Limb (tissue), 2 donors: Measurements from ENCODE around the gene SCAMP1.
A peak's percentile ranks its signal among the peaks of the same experiment; 100 is the strongest.
"Not testable (repeated sequence)": the region's sequence is repeated elsewhere in the genome, so short reads cannot be mapped to it uniquely, and the experiment has no call there.

Source experiments
- DNase-seq, 2 donors: peaks; one replicate each; pipeline ENCODE4 v3.0.0-alpha.2; 2016; ENCODE audit errors: extremely low spot score in 2 of 2

The SCAMP1 gene, protein sequence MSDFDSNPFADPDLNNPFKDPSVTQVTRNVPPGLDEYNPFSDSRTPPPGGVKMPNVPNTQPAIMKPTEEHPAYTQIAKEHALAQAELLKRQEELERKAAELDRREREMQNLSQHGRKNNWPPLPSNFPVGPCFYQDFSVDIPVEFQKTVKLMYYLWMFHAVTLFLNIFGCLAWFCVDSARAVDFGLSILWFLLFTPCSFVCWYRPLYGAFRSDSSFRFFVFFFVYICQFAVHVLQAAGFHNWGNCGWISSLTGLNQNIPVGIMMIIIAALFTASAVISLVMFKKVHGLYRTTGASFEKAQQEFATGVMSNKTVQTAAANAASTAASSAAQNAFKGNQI

DNA sequence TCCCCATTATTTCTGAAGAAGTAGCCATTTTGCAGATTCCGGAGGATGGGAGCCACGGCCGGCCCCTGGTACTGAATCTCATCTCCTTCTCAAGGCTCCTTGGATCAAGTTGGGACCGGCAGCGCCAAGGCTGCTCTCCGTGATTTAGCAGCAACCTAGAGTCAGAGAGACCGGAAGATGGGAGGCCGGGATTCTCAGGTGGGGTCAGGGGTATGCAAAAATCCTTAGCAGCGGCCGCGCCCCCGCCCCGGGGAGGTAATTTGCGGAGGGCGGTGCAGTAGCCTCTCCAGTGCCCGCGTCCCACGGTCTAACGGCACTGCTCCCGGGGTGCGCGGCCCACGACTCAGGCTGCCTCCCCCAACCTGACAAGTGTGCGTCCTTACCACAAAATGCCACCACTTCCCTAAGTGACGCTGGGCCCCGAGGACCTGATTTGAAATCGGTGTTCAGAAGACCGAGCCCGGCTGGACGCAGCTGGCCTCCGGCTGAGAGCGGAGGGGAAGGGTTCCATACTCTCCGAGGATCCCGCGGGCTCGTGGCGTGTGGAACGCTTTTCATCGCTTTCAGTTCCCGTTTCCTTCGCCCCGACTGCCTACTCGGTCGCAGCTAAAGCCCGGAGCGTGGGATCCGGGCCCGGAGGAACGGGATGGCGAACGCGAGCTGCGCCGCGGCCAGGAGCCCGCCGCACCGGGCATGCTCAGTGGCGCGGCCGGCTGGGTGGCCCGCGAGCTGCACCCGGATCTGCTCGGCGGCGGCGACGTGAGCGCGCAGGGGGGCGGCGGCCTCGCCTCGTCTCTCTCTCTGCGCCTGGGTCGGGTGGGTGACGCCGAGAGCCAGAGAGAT lies at the start of gene SCAMP1:
TSS of gene SCAMP1 (plus strand) at position 787 of the 843 bp plus-strand sequence. CDS start at position 842, 55 bp downstream.
- DNase-seq = peak; percentile 92 to 99

DNA sequence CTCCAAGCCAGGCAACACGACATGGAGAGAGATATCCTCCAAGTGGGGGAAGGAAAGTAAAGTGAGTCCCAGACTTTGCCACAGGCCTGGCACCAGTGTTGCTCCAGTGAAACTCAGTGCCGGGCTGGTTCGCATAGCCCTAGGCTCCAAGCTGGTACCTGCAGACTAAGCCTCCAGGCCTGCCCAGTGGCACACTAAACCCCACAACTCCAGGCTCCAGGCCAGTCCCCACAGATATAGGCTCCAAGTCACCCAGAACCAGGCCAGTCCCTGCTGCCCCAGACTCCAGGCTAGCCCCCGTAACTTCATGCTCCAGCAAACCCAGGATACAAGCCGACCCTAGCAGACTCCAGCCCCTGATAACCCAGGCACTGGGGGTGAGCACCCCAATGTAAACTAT lies 42.9 kb upstream of the SCAMP1 start:
- DNase-seq = no peak

DNA sequence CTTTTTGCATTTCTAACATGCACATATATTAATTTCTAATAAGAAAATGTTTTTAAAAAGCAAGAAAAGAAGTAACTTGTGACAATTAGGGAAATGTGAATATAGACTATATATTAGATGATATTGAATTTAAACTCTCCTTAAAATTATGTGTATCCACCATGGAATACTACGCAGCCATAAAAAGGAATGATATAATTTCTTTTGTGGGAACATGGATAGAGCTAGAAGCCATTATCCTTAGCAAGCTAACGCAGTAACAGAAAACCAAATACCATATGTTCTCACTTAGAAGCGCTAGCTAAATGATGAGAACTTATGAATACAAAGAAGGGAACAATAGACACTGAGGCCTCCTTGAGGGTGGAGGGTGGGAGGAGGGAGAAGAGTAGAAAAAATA lies 42.1 kb upstream of the SCAMP1 start:
- DNase-seq = no peak

DNA sequence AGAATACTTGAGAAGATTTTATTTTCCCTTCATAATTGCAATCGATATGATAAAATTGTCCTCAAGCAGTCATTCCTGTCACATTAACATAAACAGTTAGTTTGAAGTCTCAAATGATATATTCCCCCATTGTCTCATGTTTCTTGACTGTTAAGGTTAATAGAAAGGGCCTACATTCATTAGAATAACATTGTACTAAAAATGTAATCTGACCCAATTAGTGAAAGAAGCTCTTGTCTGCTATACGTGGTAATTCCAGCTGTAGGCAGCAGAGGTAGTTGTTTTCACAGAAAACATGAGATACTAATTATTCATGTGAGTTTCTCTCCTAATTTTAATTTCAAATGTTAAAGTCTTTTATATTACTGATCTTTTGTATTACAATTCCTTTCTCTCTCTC lies 40.0 kb upstream of the SCAMP1 start:
- DNase-seq = no peak

DNA sequence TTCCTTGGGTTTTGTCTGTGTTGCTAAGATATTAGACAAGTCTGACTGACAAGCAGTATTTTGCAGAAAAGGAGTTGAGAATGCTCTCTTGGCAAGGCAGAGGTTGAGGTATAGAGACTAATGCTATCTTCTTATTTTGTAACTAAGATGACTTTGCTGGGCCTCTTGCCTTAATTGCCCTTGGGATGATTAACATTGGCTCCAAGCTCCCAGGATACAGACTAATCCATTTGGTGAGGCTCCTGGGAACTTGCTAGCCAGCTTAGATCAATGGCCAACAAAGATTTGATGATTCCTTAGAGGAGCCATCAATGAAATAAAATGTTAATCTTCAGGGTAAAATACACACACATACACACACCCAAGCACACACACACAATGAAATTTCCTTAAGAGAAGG lies 37.2 kb upstream of the SCAMP1 start:
- no peak for DNase-seq

DNA sequence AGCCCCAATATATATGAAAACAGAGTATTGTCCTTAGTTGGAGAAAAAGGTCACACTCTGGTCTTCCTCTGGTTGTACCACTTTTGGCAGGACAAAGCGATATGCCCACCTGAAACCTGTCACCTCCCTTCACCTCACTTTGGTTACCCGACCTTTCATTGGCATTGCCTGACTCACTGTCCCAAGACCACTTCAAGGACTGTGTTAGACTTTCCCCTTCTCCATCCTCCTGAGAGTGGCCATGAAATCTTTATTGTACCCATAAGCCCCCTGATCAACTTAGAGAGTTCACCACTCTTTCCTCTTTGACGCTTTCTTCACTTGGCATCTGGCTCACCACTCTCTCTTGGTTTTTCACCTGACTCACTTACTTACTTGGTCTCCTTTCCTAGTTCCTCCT lies 33.5 kb upstream of the SCAMP1 start:
- no peak for DNase-seq

DNA sequence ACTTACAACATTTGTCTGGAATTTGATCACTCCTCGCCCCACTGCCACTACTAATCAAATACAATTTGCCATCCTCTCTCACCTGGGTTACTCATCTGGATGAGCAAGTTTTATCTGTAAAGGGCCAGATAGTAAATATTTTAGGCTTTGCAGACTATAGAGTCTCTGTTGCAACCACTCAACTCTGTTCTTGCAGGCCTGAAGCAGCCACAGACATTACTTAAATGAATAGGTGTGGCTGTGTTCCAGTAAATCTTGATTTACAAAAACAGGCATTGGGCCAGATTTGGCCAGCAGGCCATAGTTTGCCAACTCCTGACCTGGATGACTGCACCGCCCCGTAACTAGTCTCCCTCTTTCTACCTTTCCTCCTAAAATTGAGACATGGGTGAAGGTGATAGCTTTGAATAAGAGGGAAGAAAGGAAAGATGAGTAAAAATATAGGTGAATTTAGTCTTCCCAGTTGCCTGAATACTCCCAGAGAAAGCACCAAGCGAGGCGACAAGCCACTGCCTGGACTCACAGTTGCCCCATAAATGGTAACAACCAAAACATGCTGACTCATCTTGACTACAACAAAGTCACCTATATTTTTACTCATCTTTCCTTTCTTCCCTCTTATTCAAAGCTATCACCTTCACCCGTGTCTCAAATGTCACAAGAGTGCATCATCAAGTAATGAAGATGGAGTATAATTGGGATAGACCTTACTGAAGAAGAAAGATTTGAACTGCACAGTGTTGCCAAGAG lies 32.5 kb upstream of the SCAMP1 start:
- no peak for DNase-seq

DNA sequence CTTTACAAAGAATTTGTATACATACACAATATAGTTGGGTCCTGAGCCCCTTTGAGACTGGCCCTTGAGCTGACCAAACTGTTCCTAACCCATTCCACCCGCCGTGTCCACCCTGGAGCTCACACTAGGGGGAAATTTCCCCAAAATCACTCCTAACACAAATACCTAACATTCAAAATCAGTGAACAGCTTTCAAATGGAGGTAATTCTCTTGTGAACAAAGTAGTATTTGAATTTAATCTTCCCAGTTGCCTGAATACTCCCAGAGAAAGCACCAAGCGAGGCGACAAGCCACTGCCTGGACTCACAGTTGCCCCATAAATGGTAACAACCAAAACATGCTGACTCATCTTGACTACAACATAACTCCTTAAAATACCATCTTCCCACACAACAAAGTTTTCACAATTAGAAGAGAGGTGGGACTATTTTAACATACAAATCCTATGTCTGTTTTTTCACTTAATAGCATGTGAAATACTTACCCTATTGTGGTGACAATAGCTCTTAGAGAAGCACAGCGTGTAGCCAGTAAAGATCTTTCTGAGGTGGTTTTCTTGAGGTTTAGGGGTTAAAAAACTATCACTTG lies 31.7 kb upstream of the SCAMP1 start:
- DNase-seq = no peak

DNA sequence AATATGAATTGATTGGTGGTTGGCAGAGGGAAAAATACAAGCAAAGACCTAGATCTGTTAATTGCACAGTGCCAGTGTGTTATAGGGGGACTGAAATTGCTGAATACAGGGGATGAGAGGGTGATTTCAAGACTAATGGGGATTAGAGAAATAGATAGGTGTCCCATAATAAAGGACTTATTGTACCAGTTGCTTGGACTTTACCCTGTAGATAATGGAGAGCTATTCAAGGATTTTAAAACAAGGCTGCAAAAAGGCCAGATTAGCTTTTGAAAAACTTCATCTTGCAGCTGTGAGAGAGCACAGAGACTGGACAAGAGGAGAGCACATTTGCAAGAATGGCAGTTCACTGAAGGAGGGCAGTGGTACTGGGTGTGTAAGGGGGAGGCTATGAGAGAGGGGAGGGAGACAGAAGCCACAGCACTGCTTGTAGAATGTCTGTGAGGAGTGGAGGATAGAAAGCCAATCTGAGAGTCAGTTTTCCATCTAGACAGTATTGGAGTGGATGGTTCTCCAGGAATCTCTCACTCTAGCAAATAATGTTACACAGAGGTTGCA lies 28.8 kb upstream of the SCAMP1 start:
- DNase-seq = no peak

DNA sequence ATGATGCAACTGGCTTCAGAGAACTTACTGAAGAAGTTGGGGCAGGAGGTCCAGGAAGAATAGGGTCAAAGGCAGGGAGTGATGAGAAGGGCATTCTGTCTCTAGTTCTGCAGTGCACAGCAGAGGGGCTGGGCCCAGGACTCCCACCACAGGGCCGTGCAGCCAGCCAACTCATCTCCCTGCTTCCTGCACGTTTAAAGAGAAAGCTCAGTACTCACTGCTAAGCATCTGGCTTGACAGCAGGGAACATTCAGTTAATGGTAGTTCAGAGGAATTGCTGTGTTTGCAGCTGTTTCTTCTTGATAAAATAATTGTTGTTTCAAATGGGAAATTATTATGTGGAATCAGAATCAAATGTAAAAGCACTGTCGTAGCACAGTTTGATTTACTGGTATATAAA lies 25.6 kb upstream of the SCAMP1 start:
- no peak for DNase-seq

DNA sequence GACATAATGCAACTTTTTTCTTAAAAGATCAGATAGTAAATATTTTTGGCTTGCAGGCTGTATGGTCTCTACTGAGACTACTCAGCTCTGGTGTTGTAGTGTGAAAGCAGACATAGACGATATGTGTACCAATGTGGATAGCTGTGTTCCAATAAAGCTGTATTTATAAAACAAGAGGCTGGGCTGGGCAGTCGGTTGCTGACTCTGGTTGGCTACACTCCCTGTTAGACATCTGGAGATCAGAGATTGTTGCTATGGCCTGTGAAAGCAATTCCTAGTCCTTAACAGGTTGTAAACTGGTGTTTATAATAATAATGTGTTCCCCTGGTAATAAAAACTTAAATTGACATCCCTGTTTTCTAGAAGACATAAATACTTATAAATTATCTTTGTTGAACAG lies 24.4 kb upstream of the SCAMP1 start:
- no peak for DNase-seq

DNA sequence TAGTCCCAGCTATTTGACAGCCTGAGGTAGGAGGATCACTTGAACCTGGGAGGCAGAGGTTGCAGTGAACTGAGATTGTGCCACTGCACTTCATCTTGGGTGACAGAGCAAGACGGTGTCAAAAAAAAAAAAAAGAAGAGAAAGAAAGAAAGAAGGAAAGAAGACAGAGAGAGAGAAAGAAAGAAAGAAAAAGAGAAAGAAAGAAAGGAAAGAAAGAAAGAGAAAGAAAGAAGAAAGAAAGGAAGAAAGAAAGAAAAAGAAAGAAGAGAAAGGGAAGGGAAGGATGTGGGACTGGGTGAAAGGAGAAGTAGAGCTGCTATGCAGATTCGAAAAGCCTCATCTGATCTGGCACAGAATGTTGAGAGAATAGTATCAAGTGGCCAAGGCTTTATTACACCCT lies 23.7 kb upstream of the SCAMP1 start:
- no peak for DNase-seq

DNA sequence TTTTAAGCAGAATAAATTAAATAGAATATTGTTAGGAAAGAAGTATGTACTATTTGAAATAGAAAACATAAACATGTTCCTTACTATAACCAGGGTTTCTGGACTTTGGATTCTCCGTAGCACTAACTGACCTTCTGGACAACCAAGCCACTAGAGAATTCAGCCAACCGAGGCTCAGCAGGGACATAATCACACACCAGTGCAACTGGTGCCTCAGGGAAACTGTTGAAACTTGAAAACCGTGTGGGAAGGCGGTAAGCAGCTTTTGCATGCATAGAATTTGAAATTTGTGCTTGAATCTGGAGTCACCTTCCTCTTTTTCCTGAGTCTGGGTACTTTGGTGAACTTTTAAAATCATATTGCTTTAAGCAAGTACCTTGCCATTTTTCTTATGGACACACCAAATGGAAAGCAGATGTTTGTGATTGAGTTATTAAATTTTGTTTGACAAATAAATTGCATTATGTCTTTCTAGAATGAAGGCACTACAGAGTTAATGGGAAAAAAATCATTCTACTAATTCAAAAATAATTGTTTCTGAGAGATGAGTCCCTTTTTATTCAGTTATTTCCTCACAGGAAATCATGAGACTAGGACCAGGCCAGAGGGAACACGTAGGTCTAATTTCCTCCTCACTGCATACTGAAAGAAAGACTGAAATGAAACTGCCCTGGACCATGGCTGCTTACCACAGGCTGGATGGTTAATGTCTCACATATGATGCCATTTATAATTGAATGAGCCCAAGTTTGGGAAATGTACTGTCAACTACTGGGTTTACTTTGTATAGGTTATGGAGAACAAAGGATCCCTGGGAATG lies 20.6 kb upstream of the SCAMP1 start:
- DNase-seq = no peak

DNA sequence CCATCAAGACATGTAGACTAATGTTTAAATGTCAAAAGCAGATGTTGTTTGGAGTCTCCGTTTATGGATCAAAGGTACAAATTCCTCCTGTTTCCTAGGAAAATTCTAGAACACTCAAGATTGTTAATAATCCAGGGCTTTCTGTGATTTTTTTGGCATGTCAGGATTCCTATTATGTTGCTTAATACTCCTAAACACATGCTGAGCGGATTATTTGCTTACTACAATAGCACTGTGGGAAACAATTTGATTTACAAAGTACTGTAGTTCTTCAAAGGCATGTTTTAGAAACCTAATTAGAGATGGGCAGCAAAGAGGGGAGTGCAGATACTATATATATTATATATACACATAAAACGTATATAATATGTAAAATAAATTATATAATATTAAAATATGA lies 19.0 kb upstream of the SCAMP1 start:
- DNase-seq = no peak

DNA sequence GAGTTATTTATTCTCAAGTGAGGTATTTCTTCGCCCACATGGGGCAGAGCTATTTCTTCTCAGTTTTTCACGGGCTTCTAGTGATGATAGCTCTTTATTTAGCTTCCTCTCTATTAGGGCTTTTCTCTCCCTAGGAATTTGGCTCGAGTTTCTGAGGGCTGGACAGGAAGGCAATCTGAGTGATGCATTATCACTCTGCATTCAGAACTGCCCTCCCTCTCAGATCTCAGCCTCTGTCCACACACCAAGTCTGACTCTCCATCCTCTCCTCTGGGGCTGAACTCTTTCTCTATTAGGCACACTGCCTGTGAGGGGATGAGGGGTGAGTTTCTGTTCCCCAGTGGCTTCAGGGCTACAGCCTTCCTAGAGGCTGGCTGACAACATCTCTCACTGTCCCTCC lies 14.9 kb upstream of the SCAMP1 start:
- no peak for DNase-seq

DNA sequence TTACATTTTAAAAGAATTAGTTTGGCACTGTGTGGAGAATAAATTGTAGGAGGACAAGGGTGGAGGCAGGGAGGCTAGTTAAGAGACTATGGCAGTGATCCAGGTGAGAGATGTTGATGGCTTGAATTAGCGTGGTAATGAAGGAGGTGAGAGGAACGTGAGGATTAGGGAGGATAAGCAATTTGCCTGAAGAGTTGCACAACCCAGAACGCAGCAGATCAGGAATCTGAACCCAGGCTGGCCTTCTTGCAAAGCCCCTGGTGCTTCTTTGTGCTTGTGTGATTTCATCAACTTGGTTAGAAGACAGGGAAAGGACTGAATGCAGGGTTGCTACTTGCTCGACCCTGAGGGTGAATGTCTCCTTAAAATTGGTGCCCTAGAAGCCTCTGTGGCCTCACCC lies 6.9 kb upstream of the SCAMP1 start:
- DNase-seq = no peak

DNA sequence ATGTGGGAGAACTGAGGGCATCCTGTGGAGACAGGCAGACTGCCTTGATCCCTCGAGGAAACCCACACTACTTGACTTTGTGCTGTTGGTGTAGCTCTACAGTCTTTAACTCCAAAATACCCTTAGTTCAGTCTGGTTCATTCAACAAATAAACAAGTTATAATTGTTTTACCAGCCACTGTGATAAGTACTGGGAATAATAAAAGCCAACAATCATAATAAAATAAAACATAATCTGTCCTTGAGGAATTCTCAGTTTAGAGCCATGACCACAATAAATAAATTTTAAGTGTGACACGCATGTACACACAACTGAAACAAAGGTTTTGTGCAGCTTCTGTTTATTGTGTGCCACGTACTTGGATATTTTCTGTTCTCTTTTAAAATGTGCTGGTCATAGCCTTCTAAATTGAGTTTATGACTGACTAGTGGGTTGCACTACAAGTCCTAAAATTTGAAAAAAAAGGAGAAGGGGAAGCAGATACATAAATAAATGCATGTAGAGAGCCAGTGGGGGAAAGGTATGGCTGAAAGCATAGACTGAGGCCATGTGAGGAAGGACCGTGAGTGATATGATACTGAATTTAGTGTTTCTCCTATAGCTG lies 6.2 kb upstream of the SCAMP1 start:
- DNase-seq = no peak

DNA sequence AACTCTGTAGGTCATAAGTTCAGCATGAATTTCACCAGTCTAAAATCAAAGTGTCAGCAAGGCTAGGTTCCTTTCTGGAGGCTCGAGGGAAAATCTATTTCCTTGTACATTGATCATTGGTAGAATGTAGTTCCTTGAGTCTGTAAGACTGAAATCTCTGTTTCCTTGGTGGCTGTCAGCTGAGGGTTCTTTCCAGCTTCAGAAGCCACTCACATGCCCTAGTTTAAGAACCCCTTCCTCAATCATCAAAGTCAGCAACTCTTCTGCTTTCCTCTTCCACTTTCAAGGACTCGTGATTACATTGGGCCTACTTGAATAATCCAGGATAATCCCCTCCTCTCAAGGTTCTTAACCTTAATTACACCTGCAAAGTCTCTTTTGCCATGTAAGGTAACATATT lies 4.9 kb upstream of the SCAMP1 start:
- no peak for DNase-seq

DNA sequence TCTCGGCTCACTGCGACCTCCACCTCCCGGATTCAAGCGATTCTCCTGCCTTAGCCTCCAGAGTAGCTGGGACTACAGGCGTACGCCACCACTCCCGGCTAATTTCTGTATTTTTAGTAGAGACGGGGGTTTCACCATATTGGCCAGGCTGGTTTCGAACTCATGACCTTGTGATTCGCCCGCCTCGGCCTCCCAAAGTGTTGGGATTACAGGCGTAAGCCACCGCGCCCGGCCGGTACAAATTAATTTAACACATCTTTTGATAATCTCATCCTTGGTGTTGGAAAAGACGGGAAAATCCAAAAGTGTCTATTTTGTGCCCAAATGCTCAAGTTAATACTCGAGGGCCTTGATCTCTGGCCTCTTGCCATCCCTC lies 974 bp upstream of the SCAMP1 start:
- DNase-seq = not testable (repeated sequence)

DNA sequence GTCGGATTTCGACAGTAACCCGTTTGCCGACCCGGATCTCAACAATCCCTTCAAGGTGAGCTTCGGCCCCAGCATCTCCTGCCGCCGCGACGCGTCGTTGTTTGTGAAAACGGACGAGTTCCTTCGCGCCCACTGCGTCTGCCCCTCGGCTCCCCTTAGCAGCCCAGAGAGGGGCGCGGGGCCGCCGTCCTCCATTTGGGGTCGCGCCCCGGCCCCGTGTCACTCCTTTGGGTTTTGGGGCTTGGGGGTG lies 182 bp downstream of the SCAMP1 start:
- no peak for DNase-seq
